DMS153 (cell line): ENCODE data around the gene RASAL1.

Experiments used
- DNase-seq: peaks from one replicate; lab custom pipeline; 2025; lab: John Stamatoyannopoulos, UW

RASAL1 gene

GRCh38 chr12:113097716-113098440 lies 37.7 kb downstream of the RASAL1 start:
- DNase-seq, result peak; percentile 48

DNA sequence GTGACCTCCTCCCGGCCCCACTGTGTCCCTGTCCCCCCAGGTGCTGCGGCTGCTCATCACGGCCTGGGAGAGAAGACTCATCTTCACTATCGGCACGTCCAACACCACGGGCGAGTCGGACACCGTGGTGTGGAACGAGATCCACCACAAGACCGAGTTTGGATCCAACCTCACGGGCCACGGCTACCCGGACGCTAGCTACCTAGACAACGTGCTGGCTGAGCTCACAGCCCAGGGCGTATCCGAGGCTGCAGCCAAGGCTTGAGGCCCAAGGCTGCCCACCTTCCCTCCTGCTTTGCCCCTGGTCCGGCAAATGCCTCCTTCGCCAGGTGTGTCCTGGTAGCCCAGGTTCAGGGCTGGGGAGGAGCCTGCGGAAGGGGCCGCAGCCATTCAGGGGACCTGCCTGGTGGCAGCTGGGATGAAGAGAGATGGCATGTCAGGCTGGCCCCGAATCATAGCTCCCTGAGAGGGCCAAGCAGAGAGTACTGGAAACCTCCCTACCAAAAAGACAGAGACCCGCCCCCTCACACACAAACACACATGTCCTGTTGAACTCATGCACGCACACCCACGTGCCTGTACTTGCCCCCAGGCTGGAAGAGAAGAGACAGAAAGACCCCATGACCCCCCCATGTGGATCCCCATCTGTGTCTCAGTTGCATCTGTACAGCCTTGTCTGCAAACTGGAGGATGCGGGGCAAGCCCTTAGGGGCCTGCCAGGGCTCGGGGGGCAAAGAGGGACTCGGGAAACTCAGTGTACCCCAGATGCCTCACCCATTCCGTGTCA lies 38.7 kb downstream of the RASAL1 start:
- no peak for DNase-seq

GRCh38 chr12:113095405-113095804 lies 40.2 kb downstream of the RASAL1 start:
- no peak for DNase-seq

DNA sequence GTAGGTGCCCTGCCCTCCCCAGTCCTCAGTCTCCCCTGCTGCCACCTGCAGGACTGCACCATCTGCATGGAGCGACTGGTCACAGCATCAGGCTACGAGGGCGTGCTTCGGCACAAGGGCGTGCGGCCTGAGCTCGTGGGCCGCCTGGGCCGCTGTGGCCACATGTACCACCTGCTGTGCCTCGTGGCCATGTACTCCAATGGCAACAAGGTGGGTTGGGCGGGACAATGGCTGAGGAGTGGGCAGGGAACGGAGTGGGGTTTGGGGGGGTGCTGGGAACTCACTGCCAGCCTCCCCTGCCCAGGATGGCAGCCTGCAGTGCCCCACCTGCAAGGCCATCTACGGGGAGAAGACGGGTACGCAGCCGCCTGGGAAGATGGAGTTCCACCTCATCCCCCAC lies 40.8 kb downstream of the RASAL1 start:
- DNase-seq, result no peak

- no peak for DNase-seq
Measured at GRCh38 chr12:113093409-113094101, 42.0 kb downstream of the RASAL1 start.

DNA sequence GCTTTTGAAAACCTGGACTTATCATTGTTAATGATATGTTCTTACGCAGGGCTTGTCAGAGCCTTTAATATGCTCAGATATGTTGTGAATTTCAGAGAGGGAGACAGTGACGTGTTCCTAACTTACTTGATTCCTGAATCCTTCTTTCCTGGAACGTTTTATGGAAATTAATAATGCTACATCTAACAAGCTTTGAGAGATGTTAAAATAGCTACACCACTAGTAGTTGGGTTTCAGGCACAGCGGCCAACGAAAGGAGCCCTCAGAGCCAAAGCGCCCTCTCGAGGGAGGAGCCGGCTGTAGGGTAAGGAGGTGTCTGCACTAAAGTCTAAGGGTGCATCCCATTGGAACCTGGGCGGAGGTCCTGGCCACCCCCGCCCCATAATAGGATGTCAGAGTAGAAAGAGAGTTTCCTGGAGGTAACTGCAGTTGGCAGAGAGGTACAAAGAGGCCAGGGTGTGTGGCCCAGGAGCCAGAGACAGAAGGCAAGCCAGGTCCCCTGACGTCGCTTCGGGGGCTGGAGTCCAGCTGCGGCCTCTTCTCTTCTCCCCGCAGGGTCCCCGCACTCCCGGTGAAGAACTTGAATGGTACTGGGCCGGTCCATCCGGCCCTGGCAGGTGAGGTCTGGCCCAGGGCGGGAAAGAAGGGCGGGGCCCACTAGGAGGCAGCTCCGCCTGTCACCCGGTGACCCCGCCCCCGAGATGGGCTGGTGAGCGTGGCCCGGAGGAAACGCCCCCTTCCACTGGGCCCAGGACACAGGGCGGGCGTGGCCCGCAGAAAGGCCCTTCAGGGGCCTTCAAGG lies 42.8 kb downstream of the RASAL1 start:
- DNase-seq, result no peak

DNA sequence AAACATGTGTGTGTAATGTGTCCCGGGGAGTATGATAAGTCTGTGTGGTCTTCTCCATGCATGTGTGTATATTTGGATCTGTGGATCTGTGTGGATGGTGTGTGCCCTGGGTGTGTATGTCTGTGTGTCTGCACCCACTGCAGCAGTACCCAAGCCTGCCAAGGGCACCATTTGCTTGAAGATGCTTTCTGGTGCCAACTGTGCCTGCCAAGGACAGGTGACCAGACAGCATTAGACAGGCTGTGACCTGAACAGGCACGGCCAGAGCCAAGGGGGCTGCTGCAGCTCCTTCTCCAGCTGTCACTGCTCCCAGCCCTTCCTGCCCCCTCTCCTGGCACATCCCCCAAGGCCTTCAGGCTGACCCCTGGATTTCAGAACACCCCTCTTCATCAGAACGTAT lies 44.1 kb downstream of the RASAL1 start:
- no peak for DNase-seq

DNA sequence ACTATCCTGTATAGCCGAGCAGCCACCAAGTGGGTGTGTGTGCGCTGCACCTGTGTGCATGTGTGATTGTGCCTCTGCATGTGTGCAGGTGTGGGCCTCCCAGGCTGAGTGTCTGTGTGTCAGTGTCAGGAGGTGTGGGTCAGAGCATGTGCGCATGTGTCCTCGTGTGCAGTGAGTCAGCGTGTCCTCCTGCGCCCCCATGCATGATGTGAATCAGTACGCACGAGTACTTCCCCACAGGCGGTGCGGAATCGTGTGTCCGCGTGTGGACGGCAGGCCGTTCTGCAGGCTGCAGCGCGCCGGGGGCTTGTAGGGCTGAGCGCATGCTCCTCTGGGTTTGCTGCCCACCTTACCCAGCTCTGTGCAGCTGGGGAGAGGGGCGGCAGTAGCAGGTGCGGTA lies 44.8 kb downstream of the RASAL1 start:
- no peak for DNase-seq

DNA sequence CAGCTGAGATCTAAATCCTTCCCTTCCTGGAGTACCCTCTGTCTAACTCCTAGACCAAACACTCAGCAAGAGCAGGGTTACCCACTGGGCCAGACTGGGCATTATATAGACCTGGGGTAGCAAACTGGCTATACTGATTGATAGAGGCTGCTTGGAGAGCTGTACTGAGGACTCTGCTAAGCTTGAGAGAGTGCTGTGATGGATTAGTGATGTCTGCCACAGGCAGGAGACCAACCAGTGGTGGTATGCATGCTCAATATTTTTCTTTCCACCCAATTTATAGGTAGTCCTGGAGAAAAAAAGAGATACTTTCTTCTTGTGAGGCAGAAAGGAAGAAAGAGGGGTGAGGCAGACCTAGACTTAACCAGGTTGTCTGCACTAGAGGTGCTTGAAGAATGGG lies 45.7 kb downstream of the RASAL1 start:
- no peak for DNase-seq

- no peak for DNase-seq
Measured at GRCh38 chr12:113088971-113089756, 46.4 kb downstream of the RASAL1 start.

- no peak for DNase-seq
Measured at GRCh38 chr12:113088037-113088436, 47.5 kb downstream of the RASAL1 start.

GRCh38 chr12:113087193-113087592 lies 48.4 kb downstream of the RASAL1 start:
- DNase-seq, result no peak

- DNase-seq, result peak; percentile 4
Measured at GRCh38 chr12:113086249-113087164, 49.1 kb downstream of the RASAL1 start.

DNA sequence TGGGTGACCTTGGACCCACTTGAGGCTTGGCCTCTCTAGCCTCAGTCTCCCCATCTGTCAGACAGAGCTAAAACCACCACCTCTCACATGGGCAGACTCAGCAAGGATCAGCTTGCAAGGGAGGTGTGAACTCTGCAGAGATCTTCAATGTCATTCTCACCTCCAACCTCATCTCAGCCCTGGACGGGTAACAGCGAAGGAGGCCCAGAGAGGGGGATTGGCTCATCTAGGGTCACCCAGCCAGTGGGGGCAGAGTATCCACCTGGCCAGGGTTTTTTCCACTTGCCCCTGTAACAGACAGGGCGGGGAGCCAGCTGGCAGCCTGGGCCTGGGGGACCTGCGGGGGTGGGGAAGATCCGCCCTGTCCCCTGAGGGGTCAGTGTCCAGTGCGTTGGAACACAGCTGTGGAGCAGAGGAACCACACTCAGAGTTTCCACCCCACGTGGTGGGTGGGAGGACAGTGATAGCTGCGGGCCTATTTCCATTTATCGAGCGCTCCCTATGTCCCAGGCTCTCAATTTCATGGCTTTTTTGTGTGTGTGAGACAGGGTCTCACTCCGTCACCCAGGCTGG lies 51.6 kb downstream of the RASAL1 start:
- no peak for DNase-seq

- no peak for DNase-seq
Measured at GRCh38 chr12:113082486-113083148, 52.9 kb downstream of the RASAL1 start.

DNA sequence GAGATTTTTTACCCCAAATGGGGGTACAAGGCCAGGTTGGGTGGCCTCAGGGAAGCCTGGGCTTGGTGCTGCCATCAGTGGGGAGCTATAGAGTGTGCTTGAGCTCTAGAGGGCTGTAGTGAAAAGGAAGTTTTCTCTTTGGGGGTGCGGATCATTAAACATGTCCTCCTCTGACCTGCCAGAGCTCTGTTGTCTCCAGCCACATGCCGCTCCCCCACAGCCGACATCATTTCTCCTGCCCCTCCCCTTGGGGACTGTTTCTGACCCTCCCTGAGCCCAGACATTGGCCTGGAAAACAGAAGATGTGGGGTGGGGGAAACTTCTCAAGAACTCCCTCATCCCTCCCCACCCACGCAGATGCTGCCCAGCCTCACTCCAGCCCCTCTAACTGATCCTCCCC lies 53.7 kb downstream of the RASAL1 start:
- no peak for DNase-seq

GRCh38 chr12:113077859-113078255 lies 57.7 kb downstream of the RASAL1 start:
- no peak for DNase-seq

- DNase-seq, result no peak
Measured at GRCh38 chr12:113077057-113077858, 58.3 kb downstream of the RASAL1 start.
